ENCODE data around the gene ABI2. TPM values are rescaled to one million over a fixed set of nuclear protein-coding genes. Genes with fewer than 3 reads are reported as not detected.

The ABI2 gene
- total RNA-seq, 1 experiment from 2014 or later: 72.2 TPM

- peaks cover 16% of the 10 kb centered on the region; the same call in 1 of the 2 replicates for H3K36me3 ChIP-seq (ENCODE audit: control insufficient read depth, insufficient read depth, low read length)
- H3K9me3 ChIP-seq (ENCODE audit: control insufficient read depth, insufficient read depth, low read depth, low read length): no peaks in the 10 kb centered on the region
- H3K27me3 ChIP-seq (ENCODE audit: control insufficient read depth, insufficient read depth, low read length): no peaks in the 10 kb centered on the region
- in situ Hi-C loops (cut with HindIII; ENCODE audit: low pct_unique_long_range_greater_than_20kb, low sequenced_read_pairs) (no loop called here), intact Hi-C loops (cut with micrococcal nuclease; ENCODE audit: unreplicated experiment) (no loop called here)
- H3K27ac ChIP-seq (ENCODE audit: low read length): no peak overlapping the region
- H3K4me1 ChIP-seq (ENCODE audit: control insufficient read depth, insufficient read depth, low read length): peaks cover 8% of the 10 kb centered on the region; the same call in 1 of the 2 replicates
- DNase-seq (ENCODE audit: low read depth, low spot score): peak; percentile 10
- no peak overlapping the region for H3K4me3 ChIP-seq (ENCODE audit: low read depth in 2 of 2, low read length in 2 of 2)
- ChIA-PET CTCF (interaction anchor here (0.6 kb wide), 1 partner anchor 253 kb away, joined by 6 read pairs; no protein-coding TSS in a partner anchor), POLR2A (interaction anchor here (0.9 kb wide), 1 partner anchor 38 kb away, joined by 5 read pairs; no protein-coding TSS in a partner anchor)
- peak; percentile 45; the same call in 1 of the 2 replicates for ATAC-seq
- TF ChIP-seq POLR2AphosphoS5 (IDR thresholded peaks at IDR 0.05; ENCODE audit: low read depth, low read length): no peak
- 0 out of 2 replicates have a peak, but pooled peaks have one; percentile 59 for TF ChIP-seq TCF7L2 (IDR thresholded peaks at IDR 0.05; ENCODE audit: low read depth, low read length)
- BruUV-seq (replicated peaks): no TSS peak
Observed at GRCh38 chr2:203280428-203281064, 47.6 kb upstream of the ABI2 start.

DNA sequence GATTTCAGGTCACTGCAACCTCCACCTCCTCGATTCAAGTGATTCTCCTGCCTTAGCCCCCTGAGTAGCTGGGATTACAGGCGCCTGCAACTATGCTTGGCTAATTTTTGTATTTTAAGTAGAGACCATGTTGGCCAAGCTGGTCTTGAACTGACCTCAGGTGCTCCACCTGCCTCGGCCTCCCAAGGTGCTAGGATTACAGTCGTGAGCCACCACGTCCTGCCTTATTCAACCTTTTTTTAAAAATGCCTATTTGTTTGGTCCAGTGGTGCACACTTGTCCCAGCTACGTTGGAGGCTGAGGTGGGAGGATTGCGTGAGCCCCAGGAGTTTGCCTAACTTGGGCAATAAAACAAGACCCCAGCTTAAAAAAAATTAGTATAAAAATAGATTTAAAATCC is 46.1 kb upstream of the ABI2 start:
- peaks cover 16% of the 10 kb centered on the region; the same call in 1 of the 2 replicates for H3K36me3 ChIP-seq (ENCODE audit: control insufficient read depth, insufficient read depth, low read length)
- POLR2A ChIA-PET: no interaction called here
- in situ Hi-C loops (cut with HindIII; ENCODE audit: low pct_unique_long_range_greater_than_20kb, low sequenced_read_pairs) (no loop called here), intact Hi-C loops (cut with micrococcal nuclease; ENCODE audit: unreplicated experiment) (no loop called here)
- CTCF ChIA-PET: no interaction called here
- H3K27ac ChIP-seq (ENCODE audit: low read length): no peak overlapping the region
- DNase-seq (ENCODE audit: low read depth, low spot score) (no peak), ATAC-seq (no peak)
- no TSS peak for BruUV-seq (replicated peaks)
- no peak overlapping the region for H3K4me3 ChIP-seq (ENCODE audit: low read depth in 2 of 2, low read length in 2 of 2)
- peaks cover 8% of the 10 kb centered on the region; the same call in 1 of the 2 replicates for H3K4me1 ChIP-seq (ENCODE audit: control insufficient read depth, insufficient read depth, low read length)
- TF ChIP-seq CTCF (IDR thresholded peaks at IDR 0.05) (no peak), REST (IDR thresholded peaks at IDR 0.05; ENCODE audit: insufficient read depth in 1 of 2, low read depth in 2 of 2, low read length in 1 of 2) (no peak), POLR2AphosphoS5 (IDR thresholded peaks at IDR 0.05; ENCODE audit: low read depth, low read length) (no peak), TCF7L2 (IDR thresholded peaks at IDR 0.05; ENCODE audit: low read depth, low read length) (no peak), SIN3A (IDR thresholded peaks at IDR 0.05; ENCODE audit: borderline replicate concordance, insufficient read depth, low read depth, low read length) (no peak)
- no peaks in the 10 kb centered on the region for H3K9me3 ChIP-seq (ENCODE audit: control insufficient read depth, insufficient read depth, low read depth, low read length)
- no peaks in the 10 kb centered on the region for H3K27me3 ChIP-seq (ENCODE audit: control insufficient read depth, insufficient read depth, low read length)

DNA sequence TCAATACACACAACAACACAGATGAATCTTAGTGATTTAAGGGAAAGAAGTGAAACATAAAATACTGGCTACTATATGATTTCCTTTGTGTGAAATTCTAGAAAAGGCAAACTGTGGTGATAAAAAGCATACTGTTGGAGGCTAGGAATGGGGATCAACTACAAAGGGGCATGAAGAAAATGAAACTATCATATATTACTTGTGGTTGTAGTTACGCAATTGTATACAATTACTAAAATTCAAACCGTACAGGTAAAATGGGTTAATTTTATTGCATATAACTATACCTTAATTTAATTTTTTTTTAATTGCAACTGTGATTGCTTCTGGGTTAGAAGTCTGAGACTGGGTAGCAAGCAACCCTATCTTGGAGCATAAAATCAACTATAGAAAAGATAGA is 41.7 kb upstream of the ABI2 start:
- intact Hi-C loops (cut with micrococcal nuclease; ENCODE audit: unreplicated experiment): no loop called here
- no peaks in the 10 kb centered on the region for H3K27me3 ChIP-seq (ENCODE audit: control insufficient read depth, insufficient read depth, low read length)
- no peak for ATAC-seq
- no peak for DNase-seq (ENCODE audit: low read depth, low spot score)
- no TSS peak for BruUV-seq (replicated peaks)
- H3K4me1 ChIP-seq (ENCODE audit: control insufficient read depth, insufficient read depth, low read length): no peaks in the 10 kb centered on the region
- H3K27ac ChIP-seq (ENCODE audit: low read length): no peak overlapping the region
- in situ Hi-C loops (cut with HindIII; ENCODE audit: low pct_unique_long_range_greater_than_20kb, low sequenced_read_pairs): no loop called here
- POLR2A ChIA-PET: no interaction called here
- CTCF ChIA-PET: no interaction called here
- TF ChIP-seq TCF7L2 (IDR thresholded peaks at IDR 0.05; ENCODE audit: low read depth, low read length): no peak
- H3K4me3 ChIP-seq (ENCODE audit: low read depth in 2 of 2, low read length in 2 of 2): no peak overlapping the region
- H3K36me3 ChIP-seq (ENCODE audit: control insufficient read depth, insufficient read depth, low read length): peaks cover 15% of the 10 kb centered on the region; the same call in 1 of the 2 replicates
- no peaks in the 10 kb centered on the region for H3K9me3 ChIP-seq (ENCODE audit: control insufficient read depth, insufficient read depth, low read depth, low read length)
